GM19023 (cell line): ENCODE data around the gene DLGAP3.

Experiments used
- ATAC-seq: cut with Tn5 transposase; IDR thresholded peaks from one replicate; pipeline ENCODE4 v1.9.1; 2021; ENCODE audit warnings: mild to moderate bottlenecking, moderate library complexity; ENCODE audit not compliant: unreplicated experiment

The DLGAP3 gene

DNA sequence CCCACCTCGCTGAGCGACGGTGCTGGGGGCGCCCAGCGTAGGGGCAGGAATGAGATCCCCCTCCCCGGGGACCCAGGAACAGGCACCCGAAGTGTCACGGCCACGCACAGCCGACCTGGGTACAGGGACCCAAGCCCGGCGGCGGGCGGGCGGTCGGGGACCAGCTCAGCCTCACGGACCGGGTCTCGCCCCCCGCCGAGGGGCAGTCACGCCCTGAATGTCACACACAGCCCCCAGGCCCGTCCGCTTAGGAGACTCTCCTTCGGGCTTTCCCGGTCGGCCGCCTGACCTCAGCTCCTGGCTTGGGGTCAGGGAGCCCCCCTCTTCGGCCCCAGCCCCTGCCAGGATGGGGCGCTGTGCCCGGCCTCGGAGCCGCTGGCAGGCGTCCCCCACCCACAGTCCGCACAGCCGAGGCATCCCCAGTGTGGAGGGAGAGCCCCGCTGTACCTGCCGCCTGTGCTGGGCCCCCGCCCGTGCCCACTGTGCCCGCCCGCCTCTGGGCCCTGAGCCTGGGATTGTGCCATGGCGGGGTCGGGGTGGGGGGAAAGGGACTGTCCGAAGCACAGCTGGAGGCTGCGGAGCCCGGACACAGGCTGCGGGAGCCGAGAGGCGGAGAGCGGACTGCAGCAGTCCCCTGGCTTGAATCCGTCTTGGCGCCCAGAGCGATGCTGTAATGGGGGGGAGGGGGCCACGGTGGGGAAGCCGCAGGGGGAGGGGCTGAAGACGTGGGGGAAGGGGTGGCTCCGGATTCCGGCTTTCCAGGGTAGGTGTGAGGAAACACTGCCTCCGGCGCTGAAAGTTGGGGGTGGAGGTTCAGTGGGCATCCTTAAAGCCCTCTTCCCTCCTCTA is 627 bp upstream of the DLGAP3 start:
- ATAC-seq = no peak

DNA sequence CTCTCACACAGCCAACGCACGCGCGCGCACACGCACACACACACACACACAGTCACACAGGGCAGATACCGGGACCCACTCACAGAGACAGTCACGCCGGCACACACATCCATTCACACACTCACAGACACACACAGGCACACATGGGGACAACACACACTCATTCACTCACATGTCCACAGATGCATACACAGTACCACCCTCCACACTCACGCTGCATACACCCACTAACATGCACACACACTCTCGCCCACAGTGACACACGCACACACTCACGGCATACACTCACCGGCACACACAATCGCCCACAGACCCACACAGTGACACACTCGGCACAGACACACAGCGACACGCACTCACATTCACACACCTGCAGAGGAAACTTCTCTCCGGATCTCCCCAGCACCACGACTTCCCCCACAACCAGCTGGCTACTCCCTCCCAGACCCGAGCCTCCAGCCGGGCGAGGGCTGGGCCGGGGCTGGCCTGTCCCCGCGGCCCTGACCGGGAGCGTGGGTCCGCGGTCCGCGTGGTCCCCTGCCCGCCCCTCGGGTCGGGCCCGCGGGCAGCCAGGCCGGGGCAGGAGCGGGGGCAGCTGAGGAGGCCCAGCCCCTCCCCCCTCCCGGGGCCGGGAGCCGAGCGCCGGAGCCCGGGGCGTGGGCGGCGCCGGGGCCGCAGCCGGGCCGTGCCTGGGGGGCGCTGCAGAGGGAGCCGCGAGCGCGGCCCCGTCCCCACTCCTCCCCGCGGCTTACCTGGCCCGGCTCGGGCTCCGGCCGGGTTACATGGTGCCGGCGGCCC is 552 bp downstream of the DLGAP3 start:
- ATAC-seq = no peak

- no peak for ATAC-seq
Measured at GRCh38 chr1:34928066-34928696, 1.3 kb downstream of the DLGAP3 start.

- no peak for ATAC-seq
Measured at GRCh38 chr1:34927316-34927715, 2.1 kb downstream of the DLGAP3 start.

- no peak for ATAC-seq
Measured at GRCh38 chr1:34926894-34927293, 2.6 kb downstream of the DLGAP3 start.

- ATAC-seq = no peak
Measured at GRCh38 chr1:34926156-34926555, 3.3 kb downstream of the DLGAP3 start.

DNA sequence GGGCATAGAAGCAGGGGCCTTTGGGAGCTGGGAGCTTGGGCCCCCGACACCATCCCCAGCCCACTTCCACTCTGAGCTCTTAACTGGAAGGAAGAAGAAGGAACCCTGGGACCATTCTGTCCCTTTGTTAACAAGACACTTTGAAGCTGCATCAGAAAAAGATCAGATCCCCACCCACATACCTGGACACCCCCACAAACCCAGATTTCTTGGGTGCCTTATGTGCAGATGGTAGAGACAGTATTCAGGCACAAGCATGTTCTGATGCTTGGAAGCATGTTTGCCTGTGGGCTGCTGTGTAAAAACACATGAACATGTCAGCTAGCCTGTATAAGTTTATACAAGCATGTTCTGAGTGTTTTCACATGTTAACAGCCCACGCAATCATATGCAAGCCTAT is 3.7 kb downstream of the DLGAP3 start:
- no peak for ATAC-seq

DNA sequence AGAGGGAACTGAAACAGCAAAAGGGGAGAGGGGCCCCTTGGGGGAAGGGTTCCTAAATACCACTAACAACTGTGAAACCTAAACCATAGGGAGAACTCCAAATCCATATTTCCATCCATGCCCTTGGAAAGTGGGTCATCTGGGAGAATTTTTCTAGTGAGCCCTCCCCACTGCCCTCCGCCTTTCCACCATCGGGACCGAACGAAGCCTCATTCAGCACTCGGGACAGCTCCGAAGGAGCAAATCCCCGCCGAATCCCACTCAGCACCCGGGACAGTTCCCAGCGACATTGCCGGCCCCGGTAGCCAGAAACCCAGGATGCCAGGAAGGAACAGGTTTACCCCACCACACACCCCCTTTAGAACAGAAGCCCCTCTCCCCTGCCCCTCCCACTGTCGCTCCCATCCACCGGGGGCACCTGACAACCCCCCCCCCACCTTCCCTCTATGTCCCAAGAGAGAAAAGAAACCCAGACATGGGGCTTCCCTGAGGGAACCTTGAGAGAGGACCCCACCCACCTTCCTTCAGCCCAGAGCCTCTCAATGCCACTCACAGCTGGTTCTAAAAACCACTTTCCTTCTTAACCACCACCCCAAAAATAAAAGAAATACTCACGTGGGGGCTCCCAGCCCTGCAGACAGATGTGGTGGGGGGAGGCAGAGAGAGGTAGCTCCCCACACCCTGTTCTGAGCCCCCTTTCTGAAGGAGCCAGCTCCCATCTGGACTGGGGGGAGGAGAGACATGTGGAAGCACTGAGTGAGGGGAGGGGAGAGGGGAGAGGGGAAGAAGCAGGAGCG is 4.5 kb downstream of the DLGAP3 start:
- ATAC-seq = no peak

DNA sequence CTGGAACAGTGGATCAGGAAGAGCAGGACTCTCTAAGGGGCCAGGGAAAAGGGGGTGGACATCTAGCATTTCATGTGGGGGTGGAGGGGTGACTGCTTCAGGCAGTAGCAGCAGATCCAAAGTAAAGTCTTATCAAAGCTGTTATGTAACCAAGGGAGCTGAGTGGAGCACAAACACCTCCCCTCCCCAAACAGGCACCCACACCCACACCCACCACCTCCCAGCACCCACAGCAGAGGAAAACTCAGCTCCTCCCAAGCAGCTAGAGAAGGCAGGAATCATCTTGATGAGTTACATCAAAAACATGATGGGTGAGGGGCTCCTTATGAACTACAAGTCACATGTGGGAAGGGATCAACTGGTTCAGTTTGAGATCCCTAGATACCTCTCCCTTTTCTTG is 6.0 kb downstream of the DLGAP3 start:
- ATAC-seq = no peak

GRCh38 chr1:34918977-34919561 is 10.4 kb downstream of the DLGAP3 start:
- no peak for ATAC-seq

- ATAC-seq = no peak
Measured at GRCh38 chr1:34918386-34918976, 11.0 kb downstream of the DLGAP3 start.

- no peak for ATAC-seq
Measured at GRCh38 chr1:34917017-34917416, 12.4 kb downstream of the DLGAP3 start.

DNA sequence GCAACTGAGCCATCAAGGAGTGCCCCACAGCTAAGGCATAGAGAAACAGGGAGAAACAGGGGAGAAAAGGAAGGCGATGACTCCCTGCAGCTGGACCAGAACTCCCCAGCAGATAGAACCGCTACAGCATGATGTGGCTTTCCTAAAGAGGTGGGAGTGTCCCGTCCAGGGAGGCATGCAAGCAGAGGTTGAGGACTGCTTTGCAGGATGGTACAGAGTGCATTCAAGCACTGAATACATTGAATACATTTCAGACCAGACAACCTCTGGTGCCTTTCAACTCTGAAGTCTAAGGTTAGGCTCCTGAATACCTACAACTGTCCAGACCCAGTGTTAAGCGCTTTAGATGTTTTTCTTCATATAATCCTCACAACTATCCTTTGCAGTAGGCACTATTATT is 13.3 kb downstream of the DLGAP3 start:
- no peak for ATAC-seq

DNA sequence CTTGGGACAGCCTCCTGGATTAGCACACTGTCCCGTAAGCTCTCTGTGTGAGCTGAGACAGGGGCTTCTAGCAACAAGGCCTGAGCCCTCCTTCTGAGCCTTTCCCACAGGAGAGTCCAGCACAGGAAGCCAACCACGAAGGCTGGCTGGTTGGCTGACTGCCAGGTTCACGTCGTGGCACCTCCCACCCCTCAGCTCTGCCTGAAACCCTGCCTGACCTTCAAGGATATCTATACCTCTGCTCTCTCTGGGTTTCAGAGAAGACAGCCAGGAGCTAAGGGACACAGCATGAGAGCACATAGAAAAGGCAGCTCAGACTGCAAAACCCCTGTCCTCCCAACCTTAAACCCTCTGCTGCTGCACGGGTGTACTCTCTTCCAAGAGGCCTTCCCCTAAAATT is 13.9 kb downstream of the DLGAP3 start:
- ATAC-seq = no peak

DNA sequence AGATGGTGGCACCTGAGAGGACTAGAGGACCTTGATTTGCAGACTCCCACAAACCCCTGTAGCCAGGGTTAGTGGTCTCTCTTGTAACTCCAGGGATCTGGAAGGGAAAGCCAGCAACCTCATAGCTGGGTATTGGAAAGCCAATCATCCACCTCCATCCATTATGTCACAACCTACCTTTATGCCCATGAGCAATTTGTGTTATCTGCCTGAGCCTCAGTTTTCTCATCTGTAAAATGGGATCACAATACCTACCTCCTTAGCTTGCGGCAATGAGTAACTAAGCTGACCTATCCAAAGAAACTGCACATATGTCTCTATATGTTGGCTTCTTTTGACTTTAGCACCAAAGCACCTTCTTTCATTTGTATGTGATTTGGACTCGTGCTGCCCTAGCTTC is 14.5 kb downstream of the DLGAP3 start:
- ATAC-seq = no peak

DNA sequence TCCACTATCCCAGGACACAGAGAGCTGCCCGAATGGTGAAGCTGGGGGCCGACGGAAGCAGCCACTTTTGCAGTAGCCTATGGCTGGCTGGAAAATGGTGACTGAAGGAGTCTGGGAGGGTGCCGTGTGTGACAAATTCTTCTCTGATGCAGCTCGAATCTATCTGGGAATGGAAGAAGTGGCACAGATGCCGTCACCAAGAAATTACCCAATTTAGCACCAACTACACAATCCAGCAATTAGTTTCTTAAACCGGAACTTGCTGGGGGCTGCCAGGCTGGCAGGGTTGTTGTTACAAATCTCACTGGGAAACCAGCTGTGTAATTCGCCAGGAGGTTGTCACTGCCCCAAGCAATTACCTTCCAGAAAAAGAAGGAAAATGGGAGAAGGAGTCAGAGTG is 18.0 kb downstream of the DLGAP3 start:
- ATAC-seq = no peak

DNA sequence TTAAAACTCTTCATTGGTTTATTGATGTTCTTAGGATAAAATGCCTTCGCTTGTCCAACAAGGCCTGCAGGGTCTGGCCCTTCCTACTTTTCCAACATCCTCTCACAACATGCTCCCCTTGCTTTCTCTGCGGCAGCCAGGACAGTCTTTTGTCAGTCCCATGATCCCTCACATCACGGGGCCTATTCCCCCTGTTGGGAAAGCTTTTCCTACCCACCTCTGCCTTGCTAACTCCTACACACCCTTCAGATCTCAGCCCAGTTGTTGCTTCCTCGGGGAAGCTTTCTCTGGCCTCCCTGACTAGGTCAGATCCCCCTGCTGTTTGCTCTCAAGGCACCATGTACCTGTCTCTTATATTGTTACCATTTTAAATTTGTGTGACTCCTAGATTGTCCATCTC is 19.0 kb downstream of the DLGAP3 start:
- ATAC-seq = no peak

DNA sequence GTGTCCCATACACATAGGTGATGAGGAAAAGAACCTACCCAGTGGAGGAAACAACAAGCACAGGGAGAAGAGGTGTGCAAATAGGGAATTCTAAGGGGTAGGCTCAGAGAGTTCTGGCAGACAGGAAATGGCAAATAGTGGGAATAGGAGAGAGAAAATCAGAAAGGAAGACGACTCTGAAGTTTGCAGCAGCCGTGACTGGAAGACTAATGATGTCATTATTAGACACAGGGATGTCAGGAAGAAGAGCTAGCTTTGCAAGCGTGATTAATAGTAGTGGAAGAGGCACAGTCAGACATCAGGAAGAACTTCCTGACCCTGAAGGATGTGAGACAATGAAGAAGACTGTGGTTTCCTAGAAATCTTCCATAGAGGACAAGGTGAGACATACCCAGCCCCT is 21.1 kb downstream of the DLGAP3 start:
- ATAC-seq = no peak

- ATAC-seq = no peak
Measured at GRCh38 chr1:34907487-34908090, 21.9 kb downstream of the DLGAP3 start.

- no peak for ATAC-seq
Measured at GRCh38 chr1:34906756-34907155, 22.7 kb downstream of the DLGAP3 start.
